ENCODE measurements around the gene STXBP4. TPM values are rescaled to one million over a fixed set of nuclear protein-coding genes. Genes with fewer than 3 reads are reported as not detected.

STXBP4 gene
- total and polyA plus RNA-seq, 2 experiments from 2014 or later, result 25.0 to 52.1 TPM

GRCh38 chr17:55158439-55158838 is 189.9 kb downstream of the STXBP4 start:
- Histone ChIP-seq H3F3A (replicated peaks; ENCODE audit: low read depth) (no peaks in the 10 kb centered on the region), H3K9me2 (ENCODE audit: insufficient read depth) (peaks cover 4% of the 10 kb centered on the region; the same call in 1 of the 2 replicates), H3K27ac (ENCODE audit: low read depth) (no peak overlapping the region), H3K27me3 (ENCODE audit: insufficient read depth) (no peaks in the 10 kb centered on the region), H4K20me1 (replicated peaks; ENCODE audit: insufficient read depth) (no peaks in the 10 kb centered on the region), H2AFZ (no peak overlapping the region), H3K4me3 (no peak overlapping the region), H3K4me2 (no peak overlapping the region), H3K79me2 (replicated peaks; ENCODE audit: insufficient read depth) (no peaks in the 10 kb centered on the region), H3K4me1 (ENCODE audit: insufficient read depth) (no peaks in the 10 kb centered on the region), H3K36me3 (ENCODE audit: insufficient read depth) (no peaks in the 10 kb centered on the region)
- H3K27me3 Mint-ChIP-seq (ENCODE audit: insufficient read depth, low read depth, poor library complexity), result peaks cover 2% of the 10 kb centered on the region
- no peaks in the 10 kb centered on the region for H3K4me1 Mint-ChIP-seq
- H3K36me3 Mint-ChIP-seq (ENCODE audit: low read depth), result no peaks in the 10 kb centered on the region
- no peak overlapping the region for H3K27ac Mint-ChIP-seq
- no peak for ATAC-seq
- DNase-seq (ENCODE audit: low spot score), result no peak
- TF ChIP-seq POLR2AphosphoS5 (IDR thresholded peaks at IDR 0.05; ENCODE audit: low read depth) (no peak), JUNB (IDR thresholded peaks at IDR 0.05; ENCODE audit: unreplicated experiment) (no peak), EZH2 (IDR thresholded peaks at IDR 0.05; ENCODE audit: low read depth, unreplicated experiment) (no peak), ZNF114 (CRISPR knock-in tag; IDR thresholded peaks at IDR 0.05) (no peak), EZH2phosphoT487 (IDR thresholded peaks at IDR 0.05; ENCODE audit: unreplicated experiment) (no peak), REST (IDR thresholded peaks at IDR 0.05; ENCODE audit: unreplicated experiment) (no peak), CREB1 (CRISPR knock-in tag; IDR thresholded peaks at IDR 0.05; ENCODE audit: low read depth) (no peak), ZNF331 (CRISPR knock-in tag; IDR thresholded peaks at IDR 0.05; ENCODE audit: low read depth) (no peak), NANOG (IDR thresholded peaks at IDR 0.05; ENCODE audit: borderline replicate concordance) (no peak), STAT1 (IDR thresholded peaks at IDR 0.05; ENCODE audit: unreplicated experiment) (no peak), CTCF (conservative IDR thresholded peaks at IDR 0.05; ENCODE audit: low read depth in 2 of 2) (no peak)
- TF ChIP-seq, protein P1, sequence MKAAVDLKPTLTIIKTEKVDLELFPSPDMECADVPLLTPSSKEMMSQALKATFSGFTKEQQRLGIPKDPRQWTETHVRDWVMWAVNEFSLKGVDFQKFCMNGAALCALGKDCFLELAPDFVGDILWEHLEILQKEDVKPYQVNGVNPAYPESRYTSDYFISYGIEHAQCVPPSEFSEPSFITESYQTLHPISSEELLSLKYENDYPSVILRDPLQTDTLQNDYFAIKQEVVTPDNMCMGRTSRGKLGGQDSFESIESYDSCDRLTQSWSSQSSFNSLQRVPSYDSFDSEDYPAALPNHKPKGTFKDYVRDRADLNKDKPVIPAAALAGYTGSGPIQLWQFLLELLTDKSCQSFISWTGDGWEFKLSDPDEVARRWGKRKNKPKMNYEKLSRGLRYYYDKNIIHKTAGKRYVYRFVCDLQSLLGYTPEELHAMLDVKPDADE (IDR thresholded peaks at IDR 0.05), result no peak
- TF ChIP-seq, protein P2, sequence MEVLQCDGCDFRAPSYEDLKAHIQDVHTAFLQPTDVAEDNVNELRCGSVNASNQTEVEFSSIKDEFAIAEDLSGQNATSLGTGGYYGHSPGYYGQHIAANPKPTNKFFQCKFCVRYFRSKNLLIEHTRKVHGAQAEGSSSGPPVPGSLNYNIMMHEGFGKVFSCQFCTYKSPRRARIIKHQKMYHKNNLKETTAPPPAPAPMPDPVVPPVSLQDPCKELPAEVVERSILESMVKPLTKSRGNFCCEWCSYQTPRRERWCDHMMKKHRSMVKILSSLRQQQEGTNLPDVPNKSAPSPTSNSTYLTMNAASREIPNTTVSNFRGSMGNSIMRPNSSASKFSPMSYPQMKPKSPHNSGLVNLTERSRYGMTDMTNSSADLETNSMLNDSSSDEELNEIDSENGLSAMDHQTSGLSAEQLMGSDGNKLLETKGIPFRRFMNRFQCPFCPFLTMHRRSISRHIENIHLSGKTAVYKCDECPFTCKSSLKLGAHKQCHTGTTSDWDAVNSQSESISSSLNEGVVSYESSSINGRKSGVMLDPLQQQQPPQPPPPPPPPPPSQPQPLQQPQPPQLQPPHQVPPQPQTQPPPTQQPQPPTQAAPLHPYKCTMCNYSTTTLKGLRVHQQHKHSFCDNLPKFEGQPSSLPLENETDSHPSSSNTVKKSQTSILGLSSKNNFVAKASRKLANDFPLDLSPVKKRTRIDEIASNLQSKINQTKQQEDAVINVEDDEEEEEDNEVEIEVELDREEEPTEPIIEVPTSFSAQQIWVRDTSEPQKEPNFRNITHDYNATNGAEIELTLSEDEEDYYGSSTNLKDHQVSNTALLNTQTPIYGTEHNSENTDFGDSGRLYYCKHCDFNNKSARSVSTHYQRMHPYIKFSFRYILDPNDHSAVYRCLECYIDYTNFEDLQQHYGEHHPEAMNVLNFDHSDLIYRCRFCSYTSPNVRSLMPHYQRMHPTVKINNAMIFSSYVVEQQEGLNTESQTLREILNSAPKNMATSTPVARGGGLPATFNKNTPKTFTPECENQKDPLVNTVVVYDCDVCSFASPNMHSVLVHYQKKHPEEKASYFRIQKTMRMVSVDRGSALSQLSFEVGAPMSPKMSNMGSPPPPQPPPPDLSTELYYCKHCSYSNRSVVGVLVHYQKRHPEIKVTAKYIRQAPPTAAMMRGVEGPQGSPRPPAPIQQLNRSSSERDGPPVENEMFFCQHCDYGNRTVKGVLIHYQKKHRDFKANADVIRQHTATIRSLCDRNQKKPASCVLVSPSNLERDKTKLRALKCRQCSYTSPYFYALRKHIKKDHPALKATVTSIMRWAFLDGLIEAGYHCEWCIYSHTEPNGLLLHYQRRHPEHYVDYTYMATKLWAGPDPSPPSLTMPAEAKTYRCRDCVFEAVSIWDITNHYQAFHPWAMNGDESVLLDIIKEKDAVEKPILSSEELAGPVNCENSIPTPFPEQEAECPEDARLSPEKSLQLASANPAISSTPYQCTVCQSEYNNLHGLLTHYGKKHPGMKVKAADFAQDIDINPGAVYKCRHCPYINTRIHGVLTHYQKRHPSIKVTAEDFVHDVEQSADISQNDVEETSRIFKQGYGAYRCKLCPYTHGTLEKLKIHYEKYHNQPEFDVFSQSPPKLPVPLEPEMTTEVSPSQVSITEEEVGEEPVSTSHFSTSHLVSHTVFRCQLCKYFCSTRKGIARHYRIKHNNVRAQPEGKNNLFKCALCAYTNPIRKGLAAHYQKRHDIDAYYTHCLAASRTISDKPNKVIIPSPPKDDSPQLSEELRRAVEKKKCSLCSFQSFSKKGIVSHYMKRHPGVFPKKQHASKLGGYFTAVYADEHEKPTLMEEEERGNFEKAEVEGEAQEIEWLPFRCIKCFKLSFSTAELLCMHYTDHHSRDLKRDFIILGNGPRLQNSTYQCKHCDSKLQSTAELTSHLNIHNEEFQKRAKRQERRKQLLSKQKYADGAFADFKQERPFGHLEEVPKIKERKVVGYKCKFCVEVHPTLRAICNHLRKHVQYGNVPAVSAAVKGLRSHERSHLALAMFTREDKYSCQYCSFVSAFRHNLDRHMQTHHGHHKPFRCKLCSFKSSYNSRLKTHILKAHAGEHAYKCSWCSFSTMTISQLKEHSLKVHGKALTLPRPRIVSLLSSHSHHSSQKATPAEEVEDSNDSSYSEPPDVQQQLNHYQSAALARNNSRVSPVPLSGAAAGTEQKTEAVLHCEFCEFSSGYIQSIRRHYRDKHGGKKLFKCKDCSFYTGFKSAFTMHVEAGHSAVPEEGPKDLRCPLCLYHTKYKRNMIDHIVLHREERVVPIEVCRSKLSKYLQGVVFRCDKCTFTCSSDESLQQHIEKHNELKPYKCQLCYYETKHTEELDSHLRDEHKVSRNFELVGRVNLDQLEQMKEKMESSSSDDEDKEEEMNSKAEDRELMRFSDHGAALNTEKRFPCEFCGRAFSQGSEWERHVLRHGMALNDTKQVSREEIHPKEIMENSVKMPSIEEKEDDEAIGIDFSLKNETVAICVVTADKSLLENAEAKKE (CRISPR knock-in tag; IDR thresholded peaks at IDR 0.05), result no peak
- no peaks in the 10 kb centered on the region for H3K9me3 Mint-ChIP-seq
- H3K4me3 Mint-ChIP-seq, result no peak overlapping the region
